GM19467 (cell line): ENCODE measurements around the gene FGF11.
"Not testable (repeated sequence)": the region's sequence is repeated elsewhere in the genome, so short reads cannot be mapped to it uniquely, and the experiment has no call there.

ENCODE experiments used
- ATAC-seq: cut with Tn5 transposase; IDR thresholded peaks from one replicate; pipeline ENCODE4 v1.9.1; 2021; ENCODE audit warnings: mild to moderate bottlenecking, moderate library complexity; ENCODE audit not compliant: unreplicated experiment

Gene FGF11

DNA sequence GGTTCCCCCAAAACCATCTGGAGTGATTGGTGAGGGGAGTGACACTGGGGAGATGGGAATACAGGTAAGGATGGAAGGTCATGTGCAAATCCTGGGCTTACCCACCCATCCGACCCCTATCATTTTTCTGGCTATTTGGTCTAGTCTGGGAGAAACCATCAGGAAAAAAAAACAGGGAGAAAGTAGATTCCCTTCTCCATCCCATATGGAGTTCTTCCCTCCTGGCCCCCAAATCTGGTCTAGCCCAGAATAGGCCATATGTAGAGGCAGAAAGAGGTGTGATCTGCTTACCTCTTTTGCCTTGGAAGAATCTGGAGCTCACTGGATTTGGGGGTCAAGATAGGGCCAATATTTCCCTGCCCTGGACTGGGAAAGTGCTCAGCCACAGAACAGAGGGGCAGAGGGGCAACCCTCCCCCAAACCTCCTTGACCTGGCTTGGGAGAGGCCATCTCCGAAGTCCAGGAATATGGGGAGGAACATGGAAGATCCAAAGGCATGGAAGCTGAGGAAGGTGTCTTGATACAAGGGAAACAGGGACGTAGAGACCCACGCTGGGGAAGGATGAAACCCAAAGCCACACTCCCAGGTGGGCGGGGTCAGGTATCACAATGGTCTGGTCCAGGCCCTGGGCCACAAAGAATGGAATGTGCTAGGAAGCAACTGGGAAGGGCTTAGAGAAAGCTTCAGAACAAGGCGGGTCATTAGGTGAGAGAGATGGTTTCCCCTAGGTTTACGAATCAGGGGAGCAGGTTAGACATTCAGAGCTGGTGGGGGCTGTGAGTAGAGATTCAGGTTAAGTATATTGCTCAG, 21.7 kb downstream of the FGF11 start:
- no peak for ATAC-seq

DNA sequence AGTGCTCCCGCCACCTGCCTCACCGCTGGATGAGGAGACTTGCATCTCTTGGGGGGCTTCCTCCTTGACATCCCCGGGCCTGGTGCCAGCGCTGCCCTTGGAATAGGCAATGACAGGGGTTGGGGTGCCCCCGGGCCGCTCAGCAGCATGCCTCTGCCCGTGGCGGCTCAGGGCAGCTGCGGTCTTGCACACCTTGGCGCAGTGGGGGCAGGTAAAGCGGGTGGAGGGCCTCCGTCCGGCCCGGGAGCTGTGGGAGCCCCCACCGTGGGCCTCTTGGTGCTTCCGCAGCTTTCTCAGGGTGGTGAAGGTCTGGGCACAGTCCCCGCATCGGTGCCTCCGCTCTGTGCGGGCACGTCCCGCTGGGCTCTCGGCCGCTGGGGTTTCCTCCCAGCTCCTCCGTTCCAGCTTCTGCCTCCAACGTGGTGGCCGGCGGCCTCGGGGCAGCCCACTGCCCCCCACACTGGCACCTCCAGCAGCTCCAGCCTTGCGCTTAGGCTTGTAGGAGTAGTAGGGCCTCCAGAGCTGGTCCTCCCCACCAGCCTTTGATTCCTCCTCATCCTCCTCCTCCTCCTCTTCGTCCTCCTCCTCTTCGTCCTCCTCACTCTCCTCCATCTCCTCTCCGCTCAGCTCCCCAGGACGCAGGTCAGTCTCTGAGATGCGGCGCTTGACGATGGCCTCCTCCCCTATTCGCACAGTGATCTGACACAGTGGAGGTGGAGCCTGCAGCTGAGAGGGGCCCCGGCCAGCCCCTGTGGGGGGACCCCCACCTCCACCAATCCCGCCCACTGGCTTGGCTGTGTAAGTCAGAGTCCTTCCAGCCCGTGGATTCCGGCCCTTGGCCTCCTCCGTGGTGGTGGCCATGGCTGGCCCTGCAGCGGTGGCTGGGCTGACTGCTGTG, 23.4 kb downstream of the FGF11 start:
- ATAC-seq: no peak

DNA sequence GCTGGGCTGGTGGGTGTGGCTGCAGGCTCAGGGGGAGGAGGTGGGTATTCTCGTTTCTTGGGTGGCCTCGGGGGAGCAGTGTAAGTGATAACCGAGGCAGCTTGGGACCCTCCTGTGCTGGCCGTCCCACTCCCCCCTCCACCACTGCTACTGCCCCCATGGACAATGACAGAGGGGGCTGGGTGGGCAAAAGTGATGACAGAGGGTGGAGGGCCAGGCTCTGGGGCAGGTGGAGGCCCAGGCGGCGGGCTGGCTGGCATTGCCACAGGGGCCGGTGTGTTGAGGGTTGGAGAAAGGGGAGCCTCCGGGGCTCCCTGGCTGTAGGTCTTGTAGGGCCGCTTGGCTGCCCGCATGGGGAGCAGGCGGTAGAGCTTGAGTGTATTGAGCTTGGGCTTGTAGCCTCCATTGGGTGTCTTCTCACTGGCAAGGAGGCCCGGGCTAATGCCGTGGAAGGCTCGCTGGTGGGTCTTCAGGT, 24.1 kb downstream of the FGF11 start:
- no peak for ATAC-seq

DNA sequence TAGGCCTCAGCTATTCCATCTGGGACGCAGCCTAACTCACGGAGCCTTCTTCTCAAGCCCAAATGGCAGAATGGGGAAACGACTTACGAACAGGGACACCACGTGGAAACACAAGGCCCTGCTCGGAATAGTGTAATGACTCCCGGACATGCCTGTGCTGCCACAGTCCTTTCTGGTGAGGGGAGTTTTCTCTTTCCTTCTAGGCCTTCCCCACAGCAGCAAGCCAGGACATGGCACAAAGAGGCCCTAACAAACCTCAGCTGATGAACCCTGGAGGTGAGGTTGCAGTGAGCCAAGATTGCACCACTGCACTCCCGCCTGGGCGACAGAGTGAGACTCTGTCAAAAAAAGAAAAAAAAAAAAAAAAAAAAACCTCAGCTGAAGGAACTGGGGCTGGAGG, 24.8 kb downstream of the FGF11 start:
- ATAC-seq: no peak

DNA sequence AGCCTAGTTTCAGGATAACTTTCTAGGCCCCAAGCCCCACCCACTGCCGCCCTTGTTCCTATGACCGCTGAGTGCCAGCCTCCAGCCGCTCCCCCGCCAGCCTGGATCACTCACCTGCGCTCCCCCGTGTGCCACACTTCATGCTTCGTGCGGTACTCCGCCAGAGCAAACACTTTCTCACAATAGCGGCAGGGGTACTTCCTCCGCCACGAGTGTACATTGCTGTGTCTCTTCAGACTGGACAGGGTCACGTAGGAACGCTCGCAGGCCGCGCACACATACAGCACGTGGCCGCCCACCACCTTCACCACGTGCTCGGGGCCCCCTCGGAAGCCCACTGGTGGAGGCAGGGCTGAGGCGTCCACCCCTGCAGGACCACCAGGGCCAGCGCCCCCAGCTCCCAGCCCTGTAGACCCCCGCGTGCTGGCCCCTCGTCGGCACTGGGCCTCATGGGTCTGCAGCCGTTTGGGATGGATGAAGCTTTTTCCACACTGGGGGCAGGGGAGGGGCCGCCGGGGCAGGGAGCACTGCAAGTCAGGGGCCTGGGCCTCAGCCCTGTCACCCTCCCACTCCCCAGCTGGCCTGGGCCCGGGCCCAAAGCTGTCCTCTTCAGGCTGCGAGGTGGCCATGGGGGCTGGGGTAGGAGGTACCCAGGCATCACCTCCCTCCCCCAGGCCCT, 26.4 kb downstream of the FGF11 start:
- no peak for ATAC-seq

DNA sequence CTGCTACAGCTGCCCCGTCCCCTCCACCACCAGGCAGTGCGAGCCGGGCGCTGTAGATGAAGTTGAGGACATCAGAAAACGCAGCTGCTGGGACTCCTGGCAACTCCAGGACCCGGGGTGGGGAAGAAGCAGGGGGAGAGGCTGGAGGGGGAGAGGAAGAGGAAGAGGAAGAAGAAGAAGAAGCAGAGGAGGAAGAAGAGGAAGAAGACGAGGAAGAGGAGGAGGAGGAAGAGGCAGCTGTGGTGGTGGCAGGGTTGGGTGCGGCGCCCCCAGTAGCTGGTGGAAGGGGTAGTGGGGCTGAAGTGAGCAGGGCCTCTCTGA, 27.0 kb downstream of the FGF11 start:
- ATAC-seq: no peak

DNA sequence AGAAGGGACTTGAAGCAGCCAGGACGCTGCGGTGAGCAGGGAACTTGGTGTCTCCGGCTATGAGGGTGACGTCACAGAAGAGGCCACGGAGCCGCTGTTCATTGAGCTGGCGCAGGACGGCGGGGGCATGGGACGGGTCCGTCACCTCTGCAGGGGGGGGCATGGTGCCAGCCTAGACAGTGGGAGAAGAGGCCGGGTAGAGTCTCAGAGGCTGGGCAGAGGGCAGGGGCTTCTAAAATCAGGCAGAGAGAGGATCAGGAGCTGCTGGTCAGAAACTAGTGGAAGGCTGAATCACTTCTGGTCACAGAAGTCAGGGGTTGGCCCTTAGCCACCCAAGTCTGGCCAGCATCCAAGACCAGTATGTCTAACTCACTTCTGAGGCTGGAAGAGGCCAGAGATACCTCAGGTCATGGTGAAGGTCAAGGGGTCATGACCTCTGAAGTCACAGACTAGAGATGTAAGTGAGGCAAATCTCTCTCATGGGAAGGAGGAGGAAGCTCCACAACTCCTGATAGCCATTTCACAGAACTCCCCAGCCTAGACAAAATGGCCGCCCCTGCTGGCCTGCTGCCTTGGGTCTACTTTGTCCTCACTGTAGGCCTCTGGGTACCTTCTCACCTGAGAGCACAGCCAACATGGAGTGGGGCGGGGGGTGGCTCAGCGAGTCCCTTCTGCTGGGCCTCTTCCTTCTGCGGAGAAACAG, 27.5 kb downstream of the FGF11 start:
- ATAC-seq: no peak

DNA sequence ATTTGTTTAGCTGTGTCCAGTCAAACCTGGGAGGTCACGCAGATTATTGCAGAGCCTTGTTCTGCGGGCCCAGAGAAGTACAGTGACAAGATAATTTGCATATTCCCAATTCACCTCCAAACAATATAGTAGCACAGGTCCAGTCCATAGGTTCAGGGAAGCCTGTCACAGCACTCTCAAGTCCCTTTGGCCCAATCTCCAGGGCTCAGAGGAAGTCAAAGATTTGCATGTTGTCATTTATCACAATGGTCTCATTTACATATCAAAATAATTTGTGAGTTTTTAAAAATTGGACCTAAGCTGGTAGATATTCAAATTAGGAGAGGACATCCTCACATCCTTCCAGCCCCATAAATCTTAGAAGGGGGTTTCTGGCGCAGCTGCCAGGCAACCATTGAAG, 28.2 kb downstream of the FGF11 start:
- ATAC-seq: no peak

DNA sequence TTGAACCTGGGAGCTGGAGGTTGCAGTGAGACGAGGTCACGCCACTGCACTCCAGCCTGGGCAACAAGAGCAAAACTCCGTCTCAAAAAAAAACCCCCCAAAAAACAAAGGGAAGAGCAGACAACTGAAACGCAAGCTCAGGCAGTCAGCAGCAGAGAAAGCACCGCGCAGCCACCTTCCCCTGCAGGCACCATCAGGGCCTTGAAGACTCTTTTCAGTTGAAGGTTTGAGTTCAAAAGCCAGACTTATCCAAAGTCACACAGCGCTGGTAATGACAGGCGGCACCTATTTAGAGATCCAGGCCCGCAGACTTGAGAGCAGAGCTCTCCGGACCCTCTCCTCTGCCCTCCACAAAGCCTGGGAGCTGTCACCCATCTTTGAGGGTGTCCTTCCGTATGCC, 29.0 kb downstream of the FGF11 start:
- ATAC-seq: no peak

DNA sequence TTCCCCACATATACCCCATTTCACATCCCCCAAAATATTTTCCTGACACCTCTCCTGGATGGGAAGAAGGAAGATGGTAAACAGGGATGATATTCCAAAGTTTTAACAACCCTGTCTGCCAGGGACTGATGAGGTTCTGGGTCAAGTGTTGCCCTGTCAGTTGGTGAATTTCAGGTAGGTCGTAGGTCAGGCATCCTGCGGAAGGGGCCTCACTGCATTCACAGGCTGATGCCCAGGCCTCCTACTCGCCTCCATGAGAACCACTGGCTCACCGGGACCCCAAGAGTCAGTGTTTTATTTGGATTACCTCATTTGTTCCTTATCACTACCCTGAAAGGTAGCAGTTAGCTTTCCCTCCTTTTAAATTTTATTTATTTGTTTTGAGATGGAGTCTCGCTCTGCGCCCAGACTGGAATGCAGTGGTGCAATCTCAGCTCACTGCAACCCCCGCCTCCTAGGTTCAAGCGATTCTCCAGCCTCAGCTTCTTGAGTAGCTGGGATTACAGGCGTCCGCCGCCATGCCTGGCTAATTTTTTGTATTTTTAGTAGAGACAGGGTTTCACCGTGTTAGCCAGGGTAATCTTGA, 29.6 kb downstream of the FGF11 start:
- ATAC-seq: no peak

DNA sequence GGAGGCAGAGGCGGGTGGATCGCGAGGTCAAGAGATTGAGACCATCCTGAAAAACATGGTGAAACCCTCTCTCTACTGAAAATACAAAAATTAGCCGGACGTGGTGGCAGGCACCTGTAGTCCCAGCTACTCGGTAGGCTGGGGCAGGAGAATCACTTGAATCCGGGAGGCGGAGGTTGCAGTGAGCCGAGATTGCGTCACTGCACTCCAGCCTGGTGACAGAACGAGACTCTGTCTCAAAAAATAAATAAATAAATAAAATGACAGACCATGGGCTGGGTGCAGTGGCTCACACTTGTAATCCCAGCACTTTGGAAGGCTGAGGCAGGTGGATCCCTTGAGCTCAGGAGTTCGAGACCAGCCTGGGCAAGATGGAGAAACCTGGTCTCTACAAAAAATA, 30.5 kb downstream of the FGF11 start:
- ATAC-seq: not testable (repeated sequence)

DNA sequence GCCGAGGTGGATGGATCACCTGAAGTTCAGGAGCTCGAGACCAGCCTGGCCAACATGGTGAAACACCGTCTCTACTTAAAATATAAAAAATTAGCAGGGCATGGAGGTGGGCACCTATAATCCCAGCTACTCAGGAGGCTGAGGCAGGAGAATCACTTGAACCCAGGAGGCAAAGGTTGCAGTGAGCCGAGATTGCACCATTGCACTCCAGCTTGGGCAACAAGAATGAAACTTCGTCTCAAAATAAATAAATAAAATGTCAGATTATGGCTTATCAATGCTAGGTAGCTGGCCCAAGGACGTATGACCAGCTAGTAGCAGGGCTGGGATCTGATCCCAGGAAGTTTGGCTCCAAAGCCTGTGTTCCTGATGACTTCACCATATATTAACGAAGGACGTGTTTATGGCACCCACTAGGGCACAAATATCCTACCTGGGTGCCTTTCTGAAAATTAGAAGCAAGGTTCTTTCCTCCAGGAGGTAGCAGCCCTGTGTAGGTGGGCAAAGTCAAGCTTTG, 31.2 kb downstream of the FGF11 start:
- ATAC-seq: not testable (repeated sequence)

DNA sequence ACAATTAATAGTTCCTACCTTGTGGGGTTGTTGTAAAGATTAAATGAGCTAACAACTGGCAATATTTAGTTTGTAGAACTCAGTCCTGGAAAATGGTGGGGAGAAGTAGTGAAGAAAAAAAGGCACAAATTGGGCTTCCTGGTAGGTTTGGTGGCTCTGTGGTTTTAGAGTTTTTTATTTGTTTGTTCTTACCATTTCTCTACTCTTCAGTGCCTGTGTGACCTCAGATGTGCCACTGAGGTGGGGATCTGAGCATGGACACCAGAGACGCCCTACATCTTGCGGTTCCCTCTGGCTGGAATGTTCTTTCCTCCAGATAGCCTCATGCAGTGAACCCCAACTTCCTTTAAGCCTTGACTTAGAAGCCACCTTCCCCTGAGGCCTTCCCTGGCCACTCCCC, 32.4 kb downstream of the FGF11 start:
- ATAC-seq: no peak

DNA sequence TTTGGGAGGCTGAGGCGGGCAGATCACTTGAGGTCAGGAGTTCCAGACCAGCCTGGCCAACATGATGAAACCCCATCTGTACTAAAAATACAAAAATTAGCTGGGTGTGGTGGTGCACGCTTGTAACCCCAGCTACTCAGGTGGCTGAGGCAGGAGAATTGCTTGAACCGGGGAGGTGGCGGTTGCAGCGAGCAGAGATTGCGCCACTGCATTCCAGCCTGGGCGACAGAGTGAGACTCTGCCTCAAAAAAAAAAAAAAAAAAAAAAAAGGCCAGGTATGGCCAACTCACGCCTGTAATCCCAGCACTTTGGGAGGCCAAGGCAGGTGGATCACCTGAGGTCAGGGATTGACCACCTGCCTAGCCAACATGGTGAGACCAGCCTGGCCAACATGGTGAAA, 35.5 kb downstream of the FGF11 start:
- ATAC-seq: not testable (repeated sequence)

DNA sequence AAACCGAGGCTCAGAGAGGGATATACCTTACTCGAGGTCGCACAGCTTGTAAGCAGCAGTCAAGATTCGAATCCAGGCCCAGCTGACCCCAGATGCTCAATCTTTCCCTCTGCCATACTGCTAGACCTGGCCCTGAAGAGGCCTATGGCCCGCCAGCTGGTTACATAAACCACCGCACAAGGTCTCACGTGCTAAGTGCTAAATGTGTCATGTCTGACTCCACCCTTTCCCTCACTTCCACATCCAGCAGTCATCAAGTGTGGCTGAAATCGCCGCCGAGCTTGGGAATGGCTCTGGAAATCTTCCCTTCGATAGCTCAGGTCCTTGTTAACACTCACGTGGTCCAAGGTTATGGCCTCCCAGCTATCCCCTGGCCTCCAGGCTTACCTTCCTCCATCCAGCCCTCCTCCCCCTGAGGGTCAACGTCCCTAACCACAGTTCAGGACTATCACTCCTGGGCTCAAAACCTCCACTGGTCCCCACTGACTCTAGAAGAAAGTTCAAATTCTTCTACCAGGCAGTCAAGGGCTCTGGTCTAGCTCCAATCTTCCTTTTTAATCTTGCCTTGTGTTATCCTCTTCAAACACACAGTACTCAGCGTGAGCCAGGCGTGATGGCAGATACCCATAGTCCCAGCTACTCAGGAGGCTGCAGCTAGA, 36.6 kb downstream of the FGF11 start:
- no peak for ATAC-seq

DNA sequence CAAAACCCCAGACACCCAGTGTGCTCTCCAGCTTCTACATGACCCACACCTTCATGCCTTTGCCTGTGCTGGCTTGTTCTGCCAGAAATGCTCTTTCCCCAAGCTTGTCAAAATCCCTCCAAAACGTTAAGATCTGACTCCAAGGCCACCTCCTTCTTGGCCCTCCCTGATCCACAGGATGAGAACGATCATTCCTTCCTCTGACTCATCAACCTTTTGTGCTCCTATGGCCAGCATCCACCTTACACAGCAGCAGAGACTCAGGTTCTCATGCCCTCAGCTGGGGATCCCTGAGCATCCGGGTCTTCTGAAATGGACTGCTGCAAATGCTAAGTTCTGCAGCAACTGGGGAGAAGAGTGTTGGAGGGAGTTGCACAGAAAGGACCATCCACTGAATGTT, 37.2 kb downstream of the FGF11 start:
- no peak for ATAC-seq

DNA sequence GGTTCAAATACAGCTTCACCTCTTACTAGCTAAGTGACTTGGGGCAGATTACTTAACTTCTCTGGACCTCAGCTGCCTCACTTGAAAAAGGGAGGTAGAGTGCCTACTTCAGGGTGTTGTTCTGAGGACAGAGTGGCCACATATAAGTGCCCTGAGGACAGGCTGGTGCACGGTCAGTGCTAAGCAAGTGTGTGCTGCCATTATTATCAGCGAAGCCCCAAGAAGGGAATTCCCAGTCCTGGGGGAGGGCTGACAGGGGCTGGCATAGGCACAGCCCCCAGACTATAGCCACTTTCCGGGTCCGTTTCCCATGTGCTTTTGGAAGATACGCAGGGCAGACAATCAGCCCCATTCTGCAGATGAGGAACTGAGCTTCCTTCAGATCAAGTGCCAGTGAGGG, 37.6 kb downstream of the FGF11 start:
- ATAC-seq: no peak

DNA sequence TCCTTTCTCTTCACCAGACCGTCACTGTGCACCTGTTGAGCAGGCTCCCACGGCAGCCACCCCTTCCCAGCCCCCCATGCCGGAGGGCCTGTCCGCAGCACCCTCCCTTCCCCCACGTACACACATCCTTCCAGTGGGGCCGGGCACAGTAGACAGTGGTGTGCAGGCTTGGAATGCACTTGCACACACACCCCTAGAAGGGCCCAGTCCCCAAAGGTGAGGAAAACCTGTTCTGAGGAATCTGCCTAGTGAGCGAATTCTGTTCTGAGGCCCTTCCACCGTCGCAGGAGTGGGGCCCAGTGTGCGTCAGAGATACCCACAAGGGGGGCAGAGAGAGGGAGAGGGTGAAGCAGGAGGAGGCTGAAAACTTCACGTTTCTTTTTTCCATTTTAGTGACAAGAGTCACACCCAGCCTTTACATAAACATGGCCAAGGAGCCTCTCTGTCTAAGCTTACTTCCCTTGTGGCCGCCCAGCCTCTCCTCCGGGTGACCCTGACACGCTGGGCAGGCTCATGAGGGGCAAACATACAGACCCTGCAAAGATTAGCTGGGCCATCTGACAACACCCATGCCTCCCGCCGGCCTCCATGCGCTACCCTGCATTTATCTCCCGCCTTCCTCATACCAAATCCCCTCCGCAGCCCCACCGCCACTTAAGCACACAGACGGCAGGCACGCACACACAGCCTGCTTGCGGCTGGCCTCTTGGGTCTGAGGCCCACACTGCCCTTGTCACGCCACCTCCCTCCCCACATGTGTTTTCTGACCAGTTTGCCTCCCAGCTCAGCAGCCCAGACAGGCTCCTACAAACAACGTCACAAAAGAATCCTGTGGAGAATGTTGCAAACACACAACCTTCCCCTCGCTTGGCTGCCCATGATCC, 38.3 kb downstream of the FGF11 start:
- no peak for ATAC-seq
